Prostate gland (tissue), 2 donors: Measurements from ENCODE around the gene TBC1D9B. TPM values are rescaled to one million over a fixed set of nuclear protein-coding genes. Genes with fewer than 3 reads are reported as not detected.

Experiments used
- DNase-seq: peaks from one replicate; pipeline ENCODE4 v3.0.0-alpha.2; 2019; ENCODE audit warnings: low spot score
- H3K27ac ChIP-seq, 2 donors: fragments of 200-600 bp; sonication (generic); 2 replicates each; pipeline ENCODE4 v1.5.1; 2017 to 2019
- H3K27me3 ChIP-seq: fragments of 200-600 bp; sonication (generic); replicated peaks from 2 replicates; pipeline ENCODE4 v1.5.1; 2019; ENCODE audit not compliant: insufficient read depth
- H3K36me3 ChIP-seq, 2 donors: fragments of 200-600 bp; sonication (generic); 1 replicate in 1 of 2; 2 replicates in 1 of 2; pipeline versions ENCODE4 v1.5.1 to v1.8.1; 2017 to 2019
- H3K4me1 ChIP-seq: fragments of 200-600 bp; sonication (generic); replicated peaks from 2 replicates; pipeline ENCODE4 v1.5.1; 2019
- H3K4me3 ChIP-seq, 2 donors: fragments of 200-600 bp; sonication (generic); 2 replicates each; pipeline ENCODE4 v1.5.1; 2017 to 2019
- H3K9me3 ChIP-seq: fragments of 200-600 bp; sonication (generic); 2 replicates; pipeline ENCODE4 v1.5.1; 2017
- POLR2A ChIP-seq: fragments of 450-650 bp; IDR thresholded peaks from one replicate; pipeline ENCODE4 v1.6.1; 2016; ENCODE audit warnings: antibody characterized with exemption, mild to moderate bottlenecking
- POLR2AphosphoS5 ChIP-seq: sonication (generic); formaldehyde crosslinking; IDR thresholded peaks from one replicate; pipeline ENCODE4 v1.6.1; 2017; ENCODE audit warnings: antibody characterized with exemption
- WGBS: methylation state at CpG from one replicate; pipeline ENCODE4 v1.1.5; 2018; 5-methylcytosine and 5-hydroxymethylcytosine counted together
- intact Hi-C: fragments of 100-400 bp; cut with DNase I; formaldehyde crosslinking; loops from one replicate; pipeline ENCODE4 v1.14.2; 2022
- total RNA-seq, 2 donors: library from RNA; depleted of rRNA; stranded (reverse); fragments of >200 nt; gene quantifications; one replicate each; pipeline ENCODE4 v1.1.0, GENCODE V29; 2016
- TF ChIP-seq, protein P1 (sequence below), 4 experiments: fragments of 200-600 bp in 2 of 4; fragments of 450-650 bp in 2 of 4; sonication (generic) in 2 of 4; IDR thresholded peaks; 1 replicate in 3 of 4; 2 replicates in 1 of 4; pipeline ENCODE4 v1.5.1; 2016 to 2019; ENCODE audit warnings: antibody characterized with exemption in 4 of 4, mild to moderate bottlenecking in 2 of 4, moderate library complexity in 2 of 4

The TBC1D9B gene
- total RNA-seq, 2 donors from 2014 or later, result 64.1 to 163 TPM

DNA sequence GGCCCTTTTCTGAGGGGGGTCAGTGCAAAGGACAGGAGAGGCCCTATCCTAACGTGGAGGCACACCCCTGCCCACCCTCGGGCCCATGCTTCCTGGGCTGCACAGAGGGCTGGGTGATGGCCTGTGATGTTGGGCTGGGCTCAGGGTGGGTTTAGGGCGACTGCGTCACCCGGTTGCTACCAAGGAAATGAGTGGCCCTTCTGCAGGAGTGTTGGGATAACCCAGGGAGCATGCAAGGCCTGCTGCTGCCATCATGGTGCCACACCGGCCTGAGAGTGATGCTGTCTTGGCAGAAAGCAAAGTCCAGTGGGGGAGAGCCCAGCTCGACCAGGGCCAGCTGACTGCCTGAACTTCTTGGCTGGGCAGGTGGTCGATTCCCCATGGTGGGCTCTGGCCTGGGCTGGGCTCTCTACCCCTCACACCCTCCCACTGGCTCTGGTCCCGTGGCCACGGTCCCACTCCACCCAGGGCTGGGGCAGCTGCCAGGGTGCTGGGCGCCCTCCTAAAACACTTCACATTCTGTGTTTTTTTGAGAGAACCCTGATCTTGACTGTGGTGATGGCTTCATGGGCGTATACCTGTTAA, 27.5 kb downstream of the TBC1D9B start:
- Histone ChIP-seq H3K4me3 (no peak overlapping the region), H3K4me1 (no peaks in the 10 kb centered on the region), H3K36me3 (peaks cover 0 to 5% of the 10 kb centered on the region in 2 donors), H3K27ac (no peak overlapping the region), H3K9me3 (no peaks in the 10 kb centered on the region), H3K27me3 (no peaks in the 10 kb centered on the region)
- TF ChIP-seq POLR2AphosphoS5, result no peak
- no peak for TF ChIP-seq POLR2A
- TF ChIP-seq, protein P1, sequence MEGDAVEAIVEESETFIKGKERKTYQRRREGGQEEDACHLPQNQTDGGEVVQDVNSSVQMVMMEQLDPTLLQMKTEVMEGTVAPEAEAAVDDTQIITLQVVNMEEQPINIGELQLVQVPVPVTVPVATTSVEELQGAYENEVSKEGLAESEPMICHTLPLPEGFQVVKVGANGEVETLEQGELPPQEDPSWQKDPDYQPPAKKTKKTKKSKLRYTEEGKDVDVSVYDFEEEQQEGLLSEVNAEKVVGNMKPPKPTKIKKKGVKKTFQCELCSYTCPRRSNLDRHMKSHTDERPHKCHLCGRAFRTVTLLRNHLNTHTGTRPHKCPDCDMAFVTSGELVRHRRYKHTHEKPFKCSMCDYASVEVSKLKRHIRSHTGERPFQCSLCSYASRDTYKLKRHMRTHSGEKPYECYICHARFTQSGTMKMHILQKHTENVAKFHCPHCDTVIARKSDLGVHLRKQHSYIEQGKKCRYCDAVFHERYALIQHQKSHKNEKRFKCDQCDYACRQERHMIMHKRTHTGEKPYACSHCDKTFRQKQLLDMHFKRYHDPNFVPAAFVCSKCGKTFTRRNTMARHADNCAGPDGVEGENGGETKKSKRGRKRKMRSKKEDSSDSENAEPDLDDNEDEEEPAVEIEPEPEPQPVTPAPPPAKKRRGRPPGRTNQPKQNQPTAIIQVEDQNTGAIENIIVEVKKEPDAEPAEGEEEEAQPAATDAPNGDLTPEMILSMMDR (IDR thresholded peaks at IDR 0.05), result no peak
- no peak for DNase-seq
- intact Hi-C loops, result no loop called here
- 87% methylated on average over 12 of the region's 12 CpGs for WGBS

DNA sequence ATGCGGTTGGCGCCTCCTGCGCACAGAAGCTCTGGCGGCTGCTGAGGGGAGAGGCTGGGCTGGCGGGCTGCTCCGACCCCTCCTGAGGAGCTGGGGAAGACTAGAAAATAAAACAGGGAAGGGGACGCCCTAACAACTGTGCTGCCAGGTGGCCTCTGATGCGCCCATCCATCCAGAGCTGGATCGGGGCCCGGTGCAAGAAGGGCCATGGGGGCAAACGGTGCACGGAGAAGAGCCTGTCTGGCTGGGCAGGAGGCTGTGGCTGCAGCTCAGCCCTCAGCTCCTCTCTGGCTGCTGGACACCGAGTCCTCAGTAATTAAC, 28.0 kb downstream of the TBC1D9B start:
- H3K27ac ChIP-seq, result no peak overlapping the region
- 95% methylated on average over 13 of the region's 13 CpGs for WGBS
- DNase-seq, result no peak
- TF ChIP-seq POLR2AphosphoS5 (no peak), POLR2A (no peak)
- TF ChIP-seq, protein P1 (IDR thresholded peaks at IDR 0.05), result no peak
- no peaks in the 10 kb centered on the region for H3K4me1 ChIP-seq
- no peaks in the 10 kb centered on the region for H3K27me3 ChIP-seq
- intact Hi-C loops, result no loop called here
- H3K9me3 ChIP-seq, result no peaks in the 10 kb centered on the region
- H3K4me3 ChIP-seq, result no peak overlapping the region
- H3K36me3 ChIP-seq, result peaks cover 3 to 10% of the 10 kb centered on the region in 2 donors

DNA sequence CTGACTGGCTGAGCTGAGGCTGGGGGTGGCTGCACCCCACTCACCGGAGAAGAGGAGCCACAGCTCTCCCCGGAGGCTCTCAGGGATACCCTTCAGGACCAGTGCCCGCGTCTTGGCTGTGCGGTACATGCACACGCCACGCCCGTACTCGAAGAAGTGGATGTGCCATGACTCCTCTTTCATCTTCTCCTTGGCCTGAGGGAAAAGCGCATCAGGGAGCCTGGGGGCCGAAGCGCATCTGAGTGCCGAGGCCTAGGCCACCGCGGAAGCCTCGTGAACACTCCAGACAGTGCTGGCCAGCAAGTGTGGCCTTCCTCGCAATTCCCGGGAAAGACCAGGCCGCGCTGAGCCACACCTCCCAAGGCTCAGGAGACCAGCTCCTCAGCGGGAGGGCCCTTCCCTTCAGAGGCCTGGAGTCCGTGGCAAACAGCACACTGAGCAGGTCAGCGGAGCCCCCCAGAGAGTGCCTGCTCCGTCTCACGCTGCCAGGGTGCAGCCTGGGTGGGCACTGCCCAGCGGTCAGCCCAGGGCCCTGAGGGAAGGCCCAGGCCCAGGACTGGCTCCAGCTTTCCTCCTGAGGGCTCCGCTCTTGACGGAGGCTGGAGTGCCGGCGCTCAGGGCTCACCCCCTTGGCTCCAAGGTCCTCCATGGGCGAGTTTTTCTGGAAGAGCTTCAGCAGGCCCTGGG, 28.6 kb downstream of the TBC1D9B start:
- intact Hi-C loops, result no loop called here
- no peak overlapping the region for H3K4me3 ChIP-seq
- 91% methylated on average over 31 of the region's 31 CpGs for WGBS

DNA sequence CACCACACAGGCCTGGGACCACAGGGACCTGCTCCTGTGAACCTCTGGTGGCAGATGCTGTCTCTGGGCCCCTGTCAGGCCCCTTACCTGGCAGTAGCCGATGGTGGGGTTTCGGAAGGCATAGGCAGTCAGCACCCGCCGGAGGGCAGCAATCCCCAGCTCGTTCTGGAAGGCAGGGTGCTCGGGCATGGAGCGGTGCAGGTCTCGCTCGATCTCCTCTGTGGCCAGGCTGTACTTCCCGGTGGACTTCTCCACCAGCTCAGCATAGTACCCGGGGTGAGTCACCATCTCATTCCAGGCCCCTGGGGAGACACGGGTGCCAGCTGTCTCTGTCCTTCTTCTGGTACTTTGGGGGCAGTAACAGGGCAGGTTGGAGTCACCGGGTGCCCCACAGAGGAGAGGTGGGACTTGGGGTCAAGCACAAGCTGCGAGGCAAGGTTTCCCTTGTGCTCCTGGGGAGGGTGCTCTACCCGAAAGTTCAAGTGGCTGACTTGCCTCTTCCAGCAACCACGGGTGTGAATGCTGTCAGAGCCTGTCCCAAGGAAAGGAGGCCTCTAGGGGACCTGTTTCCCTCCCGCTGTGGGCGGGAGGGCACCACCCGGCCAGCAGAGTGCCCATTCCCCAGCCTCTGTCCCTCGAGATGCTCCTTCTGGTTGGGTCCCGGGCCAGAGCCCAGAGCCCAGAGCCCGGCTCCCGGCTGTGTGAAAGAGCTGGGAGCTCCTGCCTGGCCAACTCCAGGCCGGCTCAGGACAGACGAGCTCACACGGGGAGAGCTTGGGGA, 29.3 kb downstream of the TBC1D9B start:
- Histone ChIP-seq H3K9me3 (no peaks in the 10 kb centered on the region), H3K36me3 (peaks cover 8 to 18% of the 10 kb centered on the region in 2 donors), H3K4me3 (no peak overlapping the region), H3K27ac (no peak overlapping the region), H3K4me1 (no peaks in the 10 kb centered on the region), H3K27me3 (no peaks in the 10 kb centered on the region)
- intact Hi-C loops, result no loop called here
- no peak for DNase-seq
- TF ChIP-seq POLR2AphosphoS5, result no peak
- TF ChIP-seq, protein P1 (IDR thresholded peaks at IDR 0.05), result no peak
- no peak for TF ChIP-seq POLR2A
- WGBS, result 90% methylated on average over 7 of the region's 26 CpGs

More for the DNA sequence above, 28.6 kb downstream of the TBC1D9B start:
- Histone ChIP-seq H3K27me3 (no peaks in the 10 kb centered on the region), H3K36me3 (peaks cover 8 to 14% of the 10 kb centered on the region in 2 donors), H3K27ac (no peak overlapping the region), H3K4me1 (no peaks in the 10 kb centered on the region), H3K9me3 (no peaks in the 10 kb centered on the region)
- no peak for DNase-seq
- no peak for TF ChIP-seq POLR2A
- TF ChIP-seq, protein P1 (IDR thresholded peaks at IDR 0.05), result no peak
- TF ChIP-seq POLR2AphosphoS5, result no peak
